Measurements from ENCODE around the gene N4BP2. TPM values are rescaled to one million over a fixed set of nuclear protein-coding genes. Genes with fewer than 3 reads are reported as not detected.
"Not testable (repeated sequence)": the region's sequence is repeated elsewhere in the genome, so short reads cannot be mapped to it uniquely, and the experiment has no call there.

N4BP2 gene
- total RNA-seq, 1 experiment from 2014 or later: 8.8 TPM

DNA sequence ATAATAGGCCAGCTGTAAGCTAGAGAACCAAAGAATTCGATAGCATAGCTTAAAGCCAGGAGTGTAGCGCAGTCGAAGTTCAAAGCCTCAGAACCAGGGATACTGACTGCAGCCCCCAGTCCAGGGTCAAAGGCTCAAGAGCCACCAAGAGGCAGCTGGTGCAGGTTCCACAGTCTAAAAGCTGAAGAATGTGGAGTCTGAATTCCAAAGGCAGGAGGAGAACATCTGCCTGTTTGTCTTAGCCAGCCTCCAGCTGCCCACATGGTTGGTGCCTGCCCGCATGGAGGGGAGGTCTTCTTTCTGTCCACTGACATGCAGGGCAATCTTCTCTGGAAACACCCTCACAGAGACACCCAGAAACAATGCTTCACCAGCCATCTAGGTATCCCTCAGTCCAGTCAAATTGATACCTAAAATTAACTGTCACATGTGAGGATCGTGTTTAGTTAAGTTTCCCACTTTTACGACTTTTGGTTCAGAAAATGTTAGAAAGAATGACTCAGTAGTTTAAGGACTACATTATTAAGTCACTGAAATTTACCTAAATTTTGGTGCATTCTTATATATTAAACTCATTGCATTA, 87.4 kb downstream of the N4BP2 start:
- Mint-ChIP-seq H3K4me3 (ENCODE audit: unreplicated experiment) (no peak overlapping the region), H3K9me3 (ENCODE audit: unreplicated experiment) (no peaks in the 10 kb centered on the region), H3K27me3 (ENCODE audit: insufficient read depth, unreplicated experiment) (no peaks in the 10 kb centered on the region), H3K27ac (ENCODE audit: low read depth, unreplicated experiment) (no peak overlapping the region), H3K4me1 (ENCODE audit: insufficient read depth, unreplicated experiment) (no peaks in the 10 kb centered on the region), H3K36me3 (ENCODE audit: insufficient read depth, unreplicated experiment) (peaks cover 10% of the 10 kb centered on the region)
- TF ChIP-seq, protein P1, sequence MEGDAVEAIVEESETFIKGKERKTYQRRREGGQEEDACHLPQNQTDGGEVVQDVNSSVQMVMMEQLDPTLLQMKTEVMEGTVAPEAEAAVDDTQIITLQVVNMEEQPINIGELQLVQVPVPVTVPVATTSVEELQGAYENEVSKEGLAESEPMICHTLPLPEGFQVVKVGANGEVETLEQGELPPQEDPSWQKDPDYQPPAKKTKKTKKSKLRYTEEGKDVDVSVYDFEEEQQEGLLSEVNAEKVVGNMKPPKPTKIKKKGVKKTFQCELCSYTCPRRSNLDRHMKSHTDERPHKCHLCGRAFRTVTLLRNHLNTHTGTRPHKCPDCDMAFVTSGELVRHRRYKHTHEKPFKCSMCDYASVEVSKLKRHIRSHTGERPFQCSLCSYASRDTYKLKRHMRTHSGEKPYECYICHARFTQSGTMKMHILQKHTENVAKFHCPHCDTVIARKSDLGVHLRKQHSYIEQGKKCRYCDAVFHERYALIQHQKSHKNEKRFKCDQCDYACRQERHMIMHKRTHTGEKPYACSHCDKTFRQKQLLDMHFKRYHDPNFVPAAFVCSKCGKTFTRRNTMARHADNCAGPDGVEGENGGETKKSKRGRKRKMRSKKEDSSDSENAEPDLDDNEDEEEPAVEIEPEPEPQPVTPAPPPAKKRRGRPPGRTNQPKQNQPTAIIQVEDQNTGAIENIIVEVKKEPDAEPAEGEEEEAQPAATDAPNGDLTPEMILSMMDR (IDR thresholded peaks at IDR 0.05; ENCODE audit: unreplicated experiment): no peak
- ChIA-PET POLR2A (no interaction called here), CTCF (interaction anchor here (0.5 to 1.4 kb wide), 3 partner anchors 88 to 1517 kb away, joined by 3 read pairs; partner anchors contain the start of gene N4BP2)
- DNase-seq (ENCODE audit: unreplicated experiment): no peak
- BruUV-seq (replicated peaks): no TSS peak
- intact Hi-C loops (cut with micrococcal nuclease): no loop called here

DNA sequence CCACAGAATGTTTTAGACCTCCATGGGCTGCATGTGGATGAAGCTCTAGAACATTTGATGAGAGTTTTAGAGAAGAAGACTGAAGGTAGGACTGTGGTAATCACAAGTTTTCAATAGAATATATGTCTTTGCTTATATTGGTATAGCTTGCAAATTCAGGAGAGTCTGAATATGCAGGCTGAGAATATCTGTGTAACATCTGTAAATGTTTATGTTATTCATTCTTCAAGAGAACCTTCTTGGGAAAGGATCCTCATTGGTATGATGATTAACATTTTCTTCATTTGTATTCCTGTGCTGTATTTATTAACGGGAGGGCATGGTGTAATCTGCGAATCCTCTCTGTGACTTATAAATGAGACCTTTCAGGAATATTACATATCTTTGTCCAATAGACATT, 88.1 kb downstream of the N4BP2 start:
- BruUV-seq (replicated peaks): no TSS peak
- Mint-ChIP-seq H3K27me3 (ENCODE audit: insufficient read depth, unreplicated experiment) (no peaks in the 10 kb centered on the region), H3K27ac (ENCODE audit: low read depth, unreplicated experiment) (no peak overlapping the region), H3K4me1 (ENCODE audit: insufficient read depth, unreplicated experiment) (no peaks in the 10 kb centered on the region), H3K9me3 (ENCODE audit: unreplicated experiment) (no peaks in the 10 kb centered on the region), H3K4me3 (ENCODE audit: unreplicated experiment) (no peak overlapping the region), H3K36me3 (ENCODE audit: insufficient read depth, unreplicated experiment) (peaks cover 10% of the 10 kb centered on the region)
- intact Hi-C loops (cut with micrococcal nuclease): no loop called here
- no peak for DNase-seq (ENCODE audit: unreplicated experiment)
- TF ChIP-seq, protein P1 (IDR thresholded peaks at IDR 0.05; ENCODE audit: unreplicated experiment): no peak
- POLR2A ChIA-PET: no interaction called here
- CTCF ChIA-PET: interaction anchor here (0.5 to 0.7 kb wide), 3 partner anchors 37 to 998 kb away, joined by 3 read pairs; no protein-coding TSS in a partner anchor

GRCh38 chr4:40147490-40147889, 90.8 kb downstream of the N4BP2 start:
- H3K4me3 Mint-ChIP-seq (ENCODE audit: unreplicated experiment); POLR2A ChIA-PET; H3K27me3 Mint-ChIP-seq (ENCODE audit: insufficient read depth, unreplicated experiment); H3K27ac Mint-ChIP-seq (ENCODE audit: low read depth, unreplicated experiment); H3K9me3 Mint-ChIP-seq (ENCODE audit: unreplicated experiment); DNase-seq (ENCODE audit: unreplicated experiment); H3K4me1 Mint-ChIP-seq (ENCODE audit: insufficient read depth, unreplicated experiment); CTCF ChIA-PET; BruUV-seq (replicated peaks); intact Hi-C loops (cut with micrococcal nuclease); H3K36me3 Mint-ChIP-seq (ENCODE audit: insufficient read depth, unreplicated experiment): not testable (repeated sequence)

DNA sequence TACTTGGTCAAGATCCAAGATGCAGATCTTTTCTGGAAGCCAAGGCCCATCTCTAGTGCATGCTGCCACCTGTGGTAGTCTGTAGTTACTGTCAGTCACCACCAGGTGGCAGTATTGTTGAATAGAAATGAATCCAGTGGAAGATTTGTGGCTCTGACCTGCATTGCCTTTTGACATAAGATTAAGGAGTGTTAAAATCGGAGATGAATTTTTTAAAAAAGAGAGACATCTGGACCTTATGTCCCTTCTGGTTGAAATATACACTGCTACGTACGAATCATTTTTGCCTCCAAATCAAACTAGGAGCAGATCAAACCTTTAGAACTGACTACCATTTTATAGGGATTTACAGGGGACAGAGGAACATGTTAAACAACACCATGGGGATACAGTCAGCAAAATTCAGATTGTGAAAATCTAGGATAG, 93.3 kb downstream of the N4BP2 start:
- TF ChIP-seq, protein P1 (IDR thresholded peaks at IDR 0.05; ENCODE audit: unreplicated experiment): peak; percentile 90
- no peak overlapping the region for H3K27ac Mint-ChIP-seq (ENCODE audit: low read depth, unreplicated experiment)
- no peaks in the 10 kb centered on the region for H3K27me3 Mint-ChIP-seq (ENCODE audit: insufficient read depth, unreplicated experiment)
- CTCF ChIA-PET: interaction anchor here (0.6 to 5.4 kb wide), 27 partner anchors 10 to 1655 kb away, joined by 3 to 47 read pairs (median 4); partner anchors contain the start of gene CHRNA9
- no TSS peak for BruUV-seq (replicated peaks)
- intact Hi-C loops (cut with micrococcal nuclease): loop anchor here (1.0 to 5.0 kb wide), 6 partner anchors 94 to 569 kb away; partner anchors contain the start of gene N4BP2
- peak; percentile 86 for DNase-seq (ENCODE audit: unreplicated experiment)
- H3K9me3 Mint-ChIP-seq (ENCODE audit: unreplicated experiment): peaks cover 6% of the 10 kb centered on the region
- no peak overlapping the region for H3K4me3 Mint-ChIP-seq (ENCODE audit: unreplicated experiment)
- POLR2A ChIA-PET: interaction anchor here (0.6 to 0.9 kb wide), 3 partner anchors 88 to 167 kb away, joined by 3 to 6 read pairs (median 4); partner anchors contain the start of gene N4BP2
- no peaks in the 10 kb centered on the region for H3K4me1 Mint-ChIP-seq (ENCODE audit: insufficient read depth, unreplicated experiment)
- H3K36me3 Mint-ChIP-seq (ENCODE audit: insufficient read depth, unreplicated experiment): peaks cover 4% of the 10 kb centered on the region

Data from MCF 10A (cell line).